HG03521 (cell line): ENCODE measurements around the gene FUT9.

Experiments
- ATAC-seq: cut with Tn5 transposase; IDR thresholded peaks from one replicate; pipeline ENCODE4 v1.9.1; 2021; ENCODE audit warnings: mild to moderate bottlenecking, moderate library complexity; ENCODE audit not compliant: unreplicated experiment

FUT9 gene

GRCh38 chr6:96066376-96066775, 50.6 kb downstream of the FUT9 start:
- ATAC-seq = no peak

- ATAC-seq = no peak
Observed at GRCh38 chr6:96073555-96073954, 57.8 kb downstream of the FUT9 start.

DNA sequence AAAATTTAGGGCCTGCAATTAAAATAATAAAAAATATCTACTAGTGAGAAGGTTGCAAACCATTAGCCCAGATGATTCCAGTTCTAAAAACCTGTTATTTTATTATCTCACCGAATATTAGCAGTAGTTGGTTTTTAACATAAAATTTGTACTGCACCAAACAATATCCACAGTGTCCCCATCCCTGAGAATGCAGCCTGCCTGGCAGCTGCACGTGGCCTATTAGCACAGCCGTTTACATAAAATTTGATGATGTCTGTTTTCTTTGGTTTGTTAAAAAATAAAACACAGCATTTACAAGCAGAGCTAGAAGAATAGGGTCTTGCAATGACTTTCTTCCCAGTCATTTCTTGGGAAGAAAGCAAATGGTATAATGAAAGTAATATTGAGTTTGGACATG, 58.2 kb downstream of the FUT9 start:
- ATAC-seq = no peak

GRCh38 chr6:96075826-96076225, 60.1 kb downstream of the FUT9 start:
- ATAC-seq = no peak

DNA sequence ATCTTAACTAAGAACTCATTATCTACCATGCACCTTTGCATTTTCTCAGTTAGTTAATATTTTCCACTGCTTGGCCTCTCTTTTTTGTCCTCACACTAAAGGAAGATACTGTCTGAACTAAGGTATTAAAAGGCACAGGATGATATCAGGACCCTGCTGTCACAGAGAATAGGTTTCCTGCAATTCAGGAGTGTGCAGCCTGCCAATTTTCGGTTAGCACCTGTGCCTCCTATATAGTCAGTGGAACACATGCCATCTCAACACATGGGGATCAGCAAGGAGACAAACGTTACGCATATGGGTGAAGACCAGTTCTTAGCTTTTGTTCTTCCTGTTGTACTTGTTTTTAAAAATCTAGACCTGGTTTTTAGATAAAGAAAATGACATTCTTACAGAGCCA, 71.0 kb downstream of the FUT9 start:
- no peak for ATAC-seq

DNA sequence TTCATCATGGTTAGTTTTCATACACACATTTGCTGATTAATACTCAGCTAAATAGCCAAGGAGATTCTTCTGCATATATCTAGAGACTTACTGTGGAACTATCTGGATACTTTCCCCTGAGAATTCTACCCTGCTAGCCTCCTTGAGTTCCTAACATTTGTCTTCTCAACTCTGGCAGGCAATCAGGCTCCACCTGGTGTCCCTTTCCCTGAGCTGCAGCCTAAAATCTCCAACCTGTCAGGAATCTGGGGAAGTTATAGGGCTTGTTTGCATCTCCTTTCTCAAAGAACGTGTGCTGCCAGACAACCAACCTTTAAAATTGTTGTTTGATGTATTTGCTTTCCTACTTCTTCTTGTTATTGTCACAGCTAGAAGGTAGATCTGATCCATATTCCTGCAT, 73.4 kb downstream of the FUT9 start:
- no peak for ATAC-seq

DNA sequence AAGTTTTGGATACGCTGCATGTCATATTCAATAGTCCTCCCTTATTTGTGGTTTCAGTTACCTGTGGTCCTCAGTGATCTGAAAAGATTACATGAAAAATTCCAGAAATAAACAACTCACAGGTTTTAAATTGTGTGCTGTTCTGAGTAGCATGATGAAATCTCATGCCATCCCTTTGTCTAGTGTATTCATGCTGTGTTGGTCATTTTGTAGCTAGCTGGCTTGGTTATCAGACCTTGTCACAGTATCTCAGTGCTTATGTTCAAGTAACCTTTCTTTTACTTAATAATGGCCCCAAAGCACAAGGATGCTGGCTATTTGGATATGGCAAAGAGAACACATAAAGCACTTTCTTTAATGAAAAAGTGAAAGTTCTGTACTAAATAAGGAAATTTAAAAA, 78.3 kb downstream of the FUT9 start:
- ATAC-seq = no peak

DNA sequence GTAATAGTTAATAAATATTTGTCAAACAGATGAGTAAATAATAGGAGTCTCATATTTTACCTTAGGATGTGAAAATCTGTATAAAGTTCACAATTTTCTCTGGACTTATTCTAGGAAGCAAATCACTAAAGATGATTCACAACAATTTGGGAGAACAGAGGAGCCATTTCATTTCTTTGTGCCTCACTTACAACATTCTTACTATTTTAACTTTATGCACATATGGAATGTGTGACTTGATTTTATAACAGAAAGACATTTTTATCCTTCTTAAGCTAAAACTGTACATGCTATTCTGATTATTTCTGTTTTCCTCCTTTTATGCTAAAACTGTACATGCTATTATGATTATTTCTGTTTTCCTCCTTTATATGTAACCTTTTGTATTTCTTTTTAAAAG, 83.3 kb downstream of the FUT9 start:
- ATAC-seq = no peak

DNA sequence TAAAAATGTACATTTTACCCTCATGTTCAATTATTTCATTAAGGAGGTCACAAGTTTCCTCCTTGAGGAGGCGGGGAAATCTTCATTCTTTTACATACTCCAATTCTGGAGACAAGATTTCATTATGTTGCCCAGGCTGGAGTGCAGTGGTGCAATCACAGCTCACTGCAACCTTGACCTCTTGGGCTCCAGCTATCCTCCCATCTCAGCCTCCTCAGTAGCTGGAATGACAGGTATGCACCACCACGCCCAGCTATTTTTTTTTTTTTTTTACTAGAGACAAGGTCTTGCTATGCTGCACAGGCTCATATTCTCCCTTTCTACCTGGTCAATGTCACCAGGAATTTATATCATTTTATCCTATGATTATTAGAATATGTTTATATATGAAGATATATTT, 85.8 kb downstream of the FUT9 start:
- ATAC-seq = no peak

DNA sequence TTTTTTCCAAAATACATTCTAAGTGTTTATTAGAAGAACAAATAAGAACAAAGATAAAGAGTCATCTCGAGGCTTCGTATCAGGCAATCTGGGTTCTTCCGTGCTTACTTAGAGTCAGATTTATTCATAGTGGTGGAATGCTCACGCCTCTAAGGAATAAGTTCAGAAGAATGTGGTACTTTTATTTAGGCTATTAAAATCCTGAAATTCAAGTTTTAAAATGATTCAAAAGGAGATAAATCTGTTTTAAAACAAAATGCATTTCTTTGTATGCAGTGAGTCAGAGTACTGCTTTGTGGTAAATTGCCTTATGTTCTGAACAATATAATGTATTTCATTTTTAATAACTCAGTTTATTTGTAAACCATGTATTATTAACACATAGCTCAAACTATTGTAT, 89.1 kb downstream of the FUT9 start:
- no peak for ATAC-seq

DNA sequence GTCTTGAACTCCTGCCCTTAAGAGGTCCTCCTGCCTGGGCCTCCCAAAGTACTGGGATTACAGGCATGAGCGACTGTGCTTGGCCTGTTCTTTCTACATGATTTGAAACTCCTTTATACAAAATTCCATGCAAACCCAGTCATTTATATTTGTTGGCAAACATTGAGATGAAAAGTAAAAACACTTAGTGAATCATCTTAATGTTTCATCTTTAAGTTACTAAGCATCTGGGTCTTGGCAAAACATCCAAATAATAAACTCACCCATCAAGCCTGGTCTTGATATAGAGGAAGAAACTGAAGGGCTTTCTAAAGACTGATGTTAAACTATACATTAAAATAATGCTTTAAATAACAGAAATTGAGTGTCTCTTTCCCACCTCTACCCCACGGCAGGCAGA, 95.1 kb downstream of the FUT9 start:
- ATAC-seq = no peak

GRCh38 chr6:96116674-96117073, 100.9 kb downstream of the FUT9 start:
- ATAC-seq = no peak

DNA sequence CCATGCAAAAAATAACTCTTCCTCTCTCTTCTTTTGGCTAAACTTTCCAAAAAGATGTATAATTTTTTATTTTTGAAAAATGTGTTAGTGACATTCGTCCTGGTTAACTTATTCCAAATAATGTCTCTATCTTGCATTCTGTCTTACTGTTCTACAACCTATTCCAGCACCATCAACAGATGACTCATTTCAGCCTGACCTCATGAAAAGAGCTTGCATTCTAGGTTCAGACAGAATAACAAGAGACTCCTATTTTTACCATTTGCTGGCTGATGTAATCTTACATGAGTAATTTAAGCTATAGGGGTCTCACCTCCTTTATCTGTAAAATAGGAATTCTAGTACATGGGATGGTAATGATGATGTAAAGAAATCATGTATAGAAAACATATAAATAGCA, 109.0 kb downstream of the FUT9 start:
- no peak for ATAC-seq

- ATAC-seq = no peak
Observed at GRCh38 chr6:96138406-96138805, 122.6 kb downstream of the FUT9 start.

DNA sequence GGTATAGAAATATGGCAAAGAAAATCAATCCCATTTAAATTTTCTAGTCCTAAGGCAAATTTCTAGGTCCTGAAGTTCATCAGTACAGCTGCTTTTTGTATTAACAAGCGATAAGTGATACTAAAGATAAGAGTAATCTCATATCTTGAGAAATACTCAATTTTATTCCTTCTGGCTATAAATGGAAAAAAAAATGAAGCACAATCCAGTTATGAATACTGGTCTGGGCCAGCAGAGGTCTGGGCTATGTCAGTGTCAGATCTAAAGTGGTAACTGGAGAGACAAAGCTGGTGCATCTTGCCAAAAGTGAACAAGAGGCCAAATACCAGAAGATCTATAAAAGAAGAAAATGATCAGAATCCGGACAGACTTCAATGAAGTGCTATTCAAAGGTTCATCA, 126.4 kb downstream of the FUT9 start:
- no peak for ATAC-seq

- no peak for ATAC-seq
Observed at GRCh38 chr6:96150431-96150830, 134.7 kb downstream of the FUT9 start.

DNA sequence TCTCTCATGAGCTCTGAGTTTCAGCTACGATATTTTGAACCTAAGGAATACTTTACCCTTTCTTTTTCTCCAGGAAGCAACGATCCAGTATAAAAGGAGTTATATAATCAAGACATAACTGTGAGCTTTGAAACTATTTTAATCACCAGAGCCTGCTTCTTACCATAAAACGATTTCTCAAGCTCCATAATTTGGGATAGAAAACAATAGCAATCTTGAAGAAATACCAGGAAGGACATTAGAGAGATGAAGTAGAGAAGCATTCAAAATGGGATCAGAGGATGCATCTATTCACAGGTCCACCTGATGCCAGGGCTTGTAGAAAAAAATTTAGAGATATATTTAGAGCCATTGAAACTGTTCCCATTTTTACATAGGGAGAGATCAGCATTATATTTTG, 135.9 kb downstream of the FUT9 start:
- ATAC-seq = no peak

- ATAC-seq = no peak
Observed at GRCh38 chr6:96152114-96152708, 136.4 kb downstream of the FUT9 start.

DNA sequence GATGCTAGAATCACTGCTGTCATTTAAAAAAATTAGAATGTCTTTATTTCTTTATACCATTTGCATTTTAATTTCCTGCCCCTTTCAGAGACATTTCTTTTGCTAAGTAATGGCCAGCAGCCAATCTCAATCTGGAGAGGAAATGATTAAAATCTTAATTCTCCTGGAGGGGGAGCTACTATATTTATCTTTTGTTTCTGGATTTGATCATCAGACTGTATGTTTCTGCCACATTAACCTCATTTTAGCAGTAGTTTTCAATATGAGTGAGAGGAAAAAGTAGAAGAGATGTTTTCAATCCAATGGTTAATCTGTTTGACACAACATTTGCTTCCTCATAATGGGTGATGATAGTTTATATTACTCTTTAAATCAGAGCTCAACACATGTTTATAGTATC, 138.0 kb downstream of the FUT9 start:
- no peak for ATAC-seq

DNA sequence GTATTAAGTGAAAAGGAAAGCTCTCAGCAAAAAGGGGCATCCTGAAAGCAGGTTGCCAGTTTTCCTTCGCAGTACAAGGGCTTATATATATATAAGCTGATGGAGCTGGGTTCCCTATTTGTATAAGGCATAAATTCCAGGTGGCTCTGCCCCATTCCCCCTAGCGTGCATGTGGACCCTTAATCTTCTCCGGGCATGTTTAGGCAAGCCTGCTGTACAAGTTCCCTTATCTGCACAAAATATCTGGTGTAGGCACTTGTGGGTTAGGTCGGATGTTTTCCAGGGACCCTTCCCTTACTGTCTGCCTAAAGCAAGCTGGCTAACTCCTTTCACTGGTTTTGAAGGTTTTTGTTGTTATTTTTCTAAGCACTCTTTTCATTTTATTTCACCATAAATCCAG, 140.7 kb downstream of the FUT9 start:
- ATAC-seq = no peak

DNA sequence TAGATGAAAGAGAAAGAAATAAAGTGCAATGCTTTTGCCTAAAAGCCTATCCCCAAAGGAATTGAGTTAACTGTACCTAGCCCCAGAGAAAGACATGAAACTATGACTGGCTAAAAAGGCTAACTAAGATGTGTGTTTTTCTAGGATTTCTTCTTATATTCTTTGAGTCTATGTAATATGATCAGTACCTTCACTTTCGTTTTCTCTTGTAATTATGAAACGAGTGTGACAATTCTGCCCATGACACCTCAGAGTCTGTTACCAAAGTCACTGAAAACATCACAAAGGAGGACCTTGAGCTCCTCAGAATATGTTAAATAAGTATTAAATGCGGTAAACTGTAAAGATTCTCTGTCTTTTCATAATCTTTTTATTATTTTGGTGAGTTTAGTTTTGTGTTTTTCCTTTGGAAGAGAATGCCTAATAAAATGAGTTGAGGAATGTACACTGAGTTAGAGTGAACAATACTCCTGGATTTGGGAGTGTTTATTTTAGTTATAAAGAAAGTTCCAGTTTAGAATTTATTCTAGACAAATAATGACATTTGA, 141.3 kb downstream of the FUT9 start:
- peak; percentile 98 for ATAC-seq

GRCh38 chr6:96162711-96163120, 146.9 kb downstream of the FUT9 start:
- ATAC-seq = no peak

DNA sequence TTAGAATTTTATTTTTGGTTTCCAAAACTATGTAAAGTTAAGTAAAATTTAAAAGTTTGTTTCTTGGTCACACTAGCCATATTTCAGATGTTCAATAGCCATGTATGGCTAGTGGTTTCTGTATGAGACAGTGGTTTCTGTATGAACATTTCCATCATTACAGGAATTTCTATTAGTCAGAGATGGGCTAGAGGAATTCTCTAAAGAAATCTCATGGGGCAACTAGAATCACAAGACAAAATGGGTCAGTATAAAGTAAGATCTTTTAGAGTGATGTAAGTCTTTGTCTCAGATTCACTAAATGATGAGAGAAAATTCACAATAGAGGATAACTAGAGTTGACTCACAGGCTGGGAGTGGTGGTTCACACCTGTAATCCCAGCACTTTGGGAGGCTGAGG, 149.0 kb downstream of the FUT9 start:
- ATAC-seq = no peak
